Hepatocyte (in vitro differentiated cells): ENCODE data around the gene KBTBD7.

ENCODE experiments used
- EZH2 ChIP-seq: fragments of 200-600 bp; sonication (generic); IDR thresholded peaks from 2 replicates; pipeline ENCODE4 v1.6.1; 2016; ENCODE audit warnings: antibody characterized with exemption, mild to moderate bottlenecking, borderline replicate concordance
- EZH2phosphoT487 ChIP-seq: fragments of 200-600 bp; sonication (generic); IDR thresholded peaks from one replicate; pipeline ENCODE4 v1.6.1; 2018; ENCODE audit warnings: antibody characterized with exemption, mild to moderate bottlenecking, low read depth, moderate library complexity; ENCODE audit not compliant: unreplicated experiment, severe bottlenecking
- TF ChIP-seq, protein P1 (sequence below): fragments of 200-600 bp; sonication (generic); IDR thresholded peaks from 2 replicates; pipeline ENCODE4 v1.5.1; 2016; ENCODE audit warnings: antibody characterized with exemption, mild to moderate bottlenecking; ENCODE audit not compliant: poor library complexity

DNA sequence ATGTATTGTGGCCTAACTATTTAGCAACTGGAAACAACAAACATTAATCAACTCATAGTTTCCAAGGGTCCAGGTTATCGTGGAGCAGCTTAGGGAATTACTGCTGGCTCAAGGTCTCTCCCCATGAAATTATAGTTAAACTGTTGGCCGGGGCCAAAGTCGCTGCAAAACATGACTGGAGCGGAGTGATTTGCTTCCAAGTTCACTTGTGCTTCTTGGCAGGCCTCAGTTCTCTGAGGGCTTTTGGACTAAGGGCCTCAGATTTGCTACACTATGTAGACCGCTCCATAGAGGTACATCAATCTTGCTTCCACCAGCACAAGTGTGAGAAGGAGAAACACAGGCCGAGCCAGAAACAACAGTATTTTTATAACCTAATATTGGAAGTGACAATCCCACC lies 9.4 kb upstream of the KBTBD7 start:
- TF ChIP-seq, protein P1, sequence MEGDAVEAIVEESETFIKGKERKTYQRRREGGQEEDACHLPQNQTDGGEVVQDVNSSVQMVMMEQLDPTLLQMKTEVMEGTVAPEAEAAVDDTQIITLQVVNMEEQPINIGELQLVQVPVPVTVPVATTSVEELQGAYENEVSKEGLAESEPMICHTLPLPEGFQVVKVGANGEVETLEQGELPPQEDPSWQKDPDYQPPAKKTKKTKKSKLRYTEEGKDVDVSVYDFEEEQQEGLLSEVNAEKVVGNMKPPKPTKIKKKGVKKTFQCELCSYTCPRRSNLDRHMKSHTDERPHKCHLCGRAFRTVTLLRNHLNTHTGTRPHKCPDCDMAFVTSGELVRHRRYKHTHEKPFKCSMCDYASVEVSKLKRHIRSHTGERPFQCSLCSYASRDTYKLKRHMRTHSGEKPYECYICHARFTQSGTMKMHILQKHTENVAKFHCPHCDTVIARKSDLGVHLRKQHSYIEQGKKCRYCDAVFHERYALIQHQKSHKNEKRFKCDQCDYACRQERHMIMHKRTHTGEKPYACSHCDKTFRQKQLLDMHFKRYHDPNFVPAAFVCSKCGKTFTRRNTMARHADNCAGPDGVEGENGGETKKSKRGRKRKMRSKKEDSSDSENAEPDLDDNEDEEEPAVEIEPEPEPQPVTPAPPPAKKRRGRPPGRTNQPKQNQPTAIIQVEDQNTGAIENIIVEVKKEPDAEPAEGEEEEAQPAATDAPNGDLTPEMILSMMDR = no peak
- TF ChIP-seq EZH2phosphoT487 (no peak), EZH2 (no peak)
